Smooth muscle cell (in vitro differentiated cells): Measurements from ENCODE around the gene UMODL1. TPM values are rescaled to one million over a fixed set of nuclear protein-coding genes. Genes with fewer than 3 reads are reported as not detected.
A peak's percentile ranks its signal among the peaks of the same experiment; 100 is the strongest.

Experiments used
- DNase-seq: peaks from one replicate; lab custom pipeline; 2025; ENCODE audit not compliant: unreplicated experiment; lab: John Stamatoyannopoulos, UW
- H2AFZ ChIP-seq: fragments of 200-600 bp; sonication (generic); 2 replicates; pipeline ENCODE4 v1.6.0; 2016; ENCODE audit warnings: antibody characterized with exemption, low read depth, mild to moderate bottlenecking
- H3F3A ChIP-seq: fragments of 200-600 bp; sonication (generic); 2 replicates; pipeline ENCODE4 v1.6.0; 2017; ENCODE audit warnings: antibody characterized with exemption, low read depth
- H3K27ac ChIP-seq: fragments of 200-600 bp; sonication (generic); 2 replicates; pipeline ENCODE4 v1.5.1; 2016; ENCODE audit warnings: low read depth, mild to moderate bottlenecking
- H3K27me3 ChIP-seq: fragments of 200-600 bp; sonication (generic); 2 replicates; pipeline ENCODE4 v1.6.1; 2016; ENCODE audit warnings: low read depth, mild to moderate bottlenecking
- H3K36me3 ChIP-seq: fragments of 200-600 bp; sonication (generic); 2 replicates; pipeline ENCODE4 v1.5.1; 2016; ENCODE audit warnings: low read depth
- H3K4me1 ChIP-seq: fragments of 200-600 bp; sonication (generic); 2 replicates; pipeline ENCODE4 v1.5.1; 2016; ENCODE audit warnings: low read depth
- H3K4me2 ChIP-seq: fragments of 200-600 bp; sonication (generic); 2 replicates; pipeline ENCODE4 v1.6.0; 2016; ENCODE audit warnings: mild to moderate bottlenecking
- H3K4me3 ChIP-seq: fragments of 200-600 bp; sonication (generic); 2 replicates; pipeline ENCODE4 v1.5.1; 2016; ENCODE audit warnings: mild to moderate bottlenecking
- H3K79me2 ChIP-seq: fragments of 200-600 bp; sonication (generic); 2 replicates; pipeline ENCODE4 v1.6.0; 2016; ENCODE audit warnings: low read depth, mild to moderate bottlenecking
- H3K9ac ChIP-seq: fragments of 200-600 bp; sonication (generic); 2 replicates; pipeline ENCODE4 v1.6.0; 2016; ENCODE audit warnings: low read depth
- H3K9me3 ChIP-seq: fragments of 200-600 bp; sonication (generic); replicated peaks from 2 replicates; pipeline ENCODE4 v1.5.1; 2016; ENCODE audit warnings: low read depth
- H4K20me1 ChIP-seq: fragments of 200-600 bp; sonication (generic); 2 replicates; pipeline ENCODE4 v1.6.0; 2016; ENCODE audit warnings: low read depth
- CTCF ChIP-seq: fragments of 200-600 bp; sonication (generic); IDR thresholded peaks from 2 replicates; pipeline ENCODE4 v1.5.1; 2017; ENCODE audit warnings: borderline replicate concordance, mild to moderate bottlenecking, antibody characterized with exemption; ENCODE audit not compliant: insufficient read depth, poor library complexity, severe bottlenecking
- WGBS: methylation state at CpG from one replicate; pipeline ENCODE4 v1.1.7; 2016; ENCODE audit warnings: low lambda C conversion rate; 5-methylcytosine and 5-hydroxymethylcytosine counted together
- polyA plus RNA-seq: library from polyadenylated mRNA; unstranded; fragments of >200 nt; fragmentation: Nextera tagmentation; extraction: Ambion mirVana; gene quantifications from 2 replicates; pipeline ENCODE4 v1.2.1, GENCODE V29; 2016
- total RNA-seq: library from RNA; depleted of rRNA; stranded (reverse); fragments of >200 nt; gene quantifications from 2 replicates; pipeline ENCODE4 v1.2.3, GENCODE V29; 2014

Gene UMODL1
- total and polyA plus RNA-seq, 2 experiments from 2014 or later = 0.14 TPM; not detected in 1

GRCh38 chr21:42144221-42144620 is 73.1 kb downstream of the UMODL1 start:
- DNase-seq = no peak
- 80% methylated on average over 1 of the region's 3 CpGs for WGBS
- no peak overlapping the region for H2AFZ ChIP-seq
- no peaks in the 10 kb centered on the region for H3K27me3 ChIP-seq
- H3K4me2 ChIP-seq = no peak overlapping the region
- no peaks in the 10 kb centered on the region for H3K9me3 ChIP-seq
- no peaks in the 10 kb centered on the region for H3F3A ChIP-seq
- H3K36me3 ChIP-seq = no peaks in the 10 kb centered on the region
- no peak overlapping the region for H3K4me3 ChIP-seq
- H3K27ac ChIP-seq = no peak overlapping the region
- TF ChIP-seq CTCF = no peak
- H3K79me2 ChIP-seq = no peaks in the 10 kb centered on the region
- no peaks in the 10 kb centered on the region for H3K4me1 ChIP-seq
- no peak overlapping the region for H3K9ac ChIP-seq
- H4K20me1 ChIP-seq = no peaks in the 10 kb centered on the region

GRCh38 chr21:42144679-42145568 is 73.8 kb downstream of the UMODL1 start:
- Histone ChIP-seq H3K9ac (no peak overlapping the region), H3K4me1 (no peaks in the 10 kb centered on the region), H3K4me2 (no peak overlapping the region), H3K79me2 (no peaks in the 10 kb centered on the region), H3K4me3 (no peak overlapping the region), H2AFZ (no peak overlapping the region), H3K27ac (no peak overlapping the region), H4K20me1 (no peaks in the 10 kb centered on the region), H3F3A (no peaks in the 10 kb centered on the region), H3K27me3 (no peaks in the 10 kb centered on the region), H3K36me3 (no peaks in the 10 kb centered on the region), H3K9me3 (no peaks in the 10 kb centered on the region)
- no peak for DNase-seq
- TF ChIP-seq CTCF = no peak
- 62% methylated on average over 4 of the region's 4 CpGs for WGBS

GRCh38 chr21:42145569-42146272 is 74.6 kb downstream of the UMODL1 start:
- H3K9me3 ChIP-seq = no peaks in the 10 kb centered on the region

More at GRCh38 chr21:42145569-42146272, 74.6 kb downstream of the UMODL1 start:
- Histone ChIP-seq H4K20me1 (no peaks in the 10 kb centered on the region), H3K27ac (no peak overlapping the region), H3K4me3 (no peak overlapping the region), H3K4me1 (no peaks in the 10 kb centered on the region), H2AFZ (no peak overlapping the region), H3K27me3 (no peaks in the 10 kb centered on the region), H3K79me2 (no peaks in the 10 kb centered on the region), H3K4me2 (no peak overlapping the region), H3K9ac (no peak overlapping the region), H3K36me3 (no peaks in the 10 kb centered on the region), H3F3A (no peaks in the 10 kb centered on the region)
- DNase-seq = no peak
- WGBS = 40% methylated on average over 15 of the region's 15 CpGs
- TF ChIP-seq CTCF = peak; percentile 85
